Esophagus muscularis mucosa (tissue), 4 donors: ENCODE measurements around the gene CMTM2.

ENCODE experiments used
- CTCF ChIP-seq, 3 experiments: fragments of 200-600 bp in 2 of 3; fragments of 450-650 bp in 1 of 3; sonication (generic) in 2 of 3; IDR thresholded peaks; one replicate each; pipeline ENCODE4 v1.5.1; 2017 to 2019; ENCODE audit warnings: antibody characterized with exemption in 3 of 3, mild to moderate bottlenecking in 2 of 3, moderate library complexity in 1 of 3
- EP300 ChIP-seq: sonication (generic); formaldehyde crosslinking; IDR thresholded peaks from one replicate; pipeline ENCODE4 v1.6.1; 2017; ENCODE audit warnings: antibody characterized with exemption
- POLR2A ChIP-seq: fragments of 450-650 bp; IDR thresholded peaks from one replicate; pipeline ENCODE4 v1.6.1; 2017; ENCODE audit warnings: antibody characterized with exemption, moderate library complexity, mild to moderate bottlenecking, low read depth

- TF ChIP-seq CTCF (IDR thresholded peaks at IDR 0.05) (no peak), EP300 (no peak), POLR2A (no peak)
These were observed 43.6 kb downstream of the CMTM2 start for GRCh38 chr16:66622863-66623262.
